Testis (tissue), 2 donors: Measurements from ENCODE around the gene SEMA6A.

Source experiments
- POLR2A ChIP-seq: fragments of 450-650 bp; IDR thresholded peaks from one replicate; pipeline ENCODE4 v1.6.1; 2017; ENCODE audit warnings: antibody characterized with exemption, mild to moderate bottlenecking, moderate library complexity
- TF ChIP-seq, protein P1 (sequence below), 3 experiments: fragments of 450-650 bp in 2 of 3; fragments of 200-600 bp in 1 of 3; sonication (generic) in 1 of 3; IDR thresholded peaks; one replicate each; pipeline ENCODE4 v1.5.1; 2016 to 2019; ENCODE audit warnings: antibody characterized with exemption in 3 of 3, mild to moderate bottlenecking in 2 of 3, moderate library complexity in 1 of 3

DNA sequence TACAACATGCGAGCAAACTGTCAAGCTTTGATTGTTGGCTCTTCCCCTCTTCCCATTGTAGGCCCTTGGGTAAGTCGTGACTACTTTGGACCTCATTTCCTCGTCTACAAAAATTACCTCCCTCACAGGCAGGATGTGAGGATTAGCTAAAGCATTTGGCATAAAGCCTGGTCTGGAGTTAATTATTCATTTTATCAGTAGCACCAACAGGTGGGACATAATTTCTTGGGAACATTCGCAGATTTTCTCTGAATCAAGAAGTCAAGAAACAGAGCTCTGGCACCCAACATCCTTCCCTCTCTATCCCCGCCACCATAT is 39.9 kb upstream of the SEMA6A start:
- TF ChIP-seq, protein P1, sequence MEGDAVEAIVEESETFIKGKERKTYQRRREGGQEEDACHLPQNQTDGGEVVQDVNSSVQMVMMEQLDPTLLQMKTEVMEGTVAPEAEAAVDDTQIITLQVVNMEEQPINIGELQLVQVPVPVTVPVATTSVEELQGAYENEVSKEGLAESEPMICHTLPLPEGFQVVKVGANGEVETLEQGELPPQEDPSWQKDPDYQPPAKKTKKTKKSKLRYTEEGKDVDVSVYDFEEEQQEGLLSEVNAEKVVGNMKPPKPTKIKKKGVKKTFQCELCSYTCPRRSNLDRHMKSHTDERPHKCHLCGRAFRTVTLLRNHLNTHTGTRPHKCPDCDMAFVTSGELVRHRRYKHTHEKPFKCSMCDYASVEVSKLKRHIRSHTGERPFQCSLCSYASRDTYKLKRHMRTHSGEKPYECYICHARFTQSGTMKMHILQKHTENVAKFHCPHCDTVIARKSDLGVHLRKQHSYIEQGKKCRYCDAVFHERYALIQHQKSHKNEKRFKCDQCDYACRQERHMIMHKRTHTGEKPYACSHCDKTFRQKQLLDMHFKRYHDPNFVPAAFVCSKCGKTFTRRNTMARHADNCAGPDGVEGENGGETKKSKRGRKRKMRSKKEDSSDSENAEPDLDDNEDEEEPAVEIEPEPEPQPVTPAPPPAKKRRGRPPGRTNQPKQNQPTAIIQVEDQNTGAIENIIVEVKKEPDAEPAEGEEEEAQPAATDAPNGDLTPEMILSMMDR (IDR thresholded peaks at IDR 0.05) = no peak
- no peak for TF ChIP-seq POLR2A
